GM12874 (cell line): Measurements from ENCODE around the gene HNF1B.

ENCODE experiments used
- TF ChIP-seq, protein P1 (sequence below): IDR thresholded peaks from 2 replicates; pipeline ENCODE4 v1.5.1; 2011; ENCODE audit warnings: low read depth, mild to moderate bottlenecking, control low read depth, low read length, moderate library complexity; ENCODE audit not compliant: insufficient read depth

HNF1B gene

DNA sequence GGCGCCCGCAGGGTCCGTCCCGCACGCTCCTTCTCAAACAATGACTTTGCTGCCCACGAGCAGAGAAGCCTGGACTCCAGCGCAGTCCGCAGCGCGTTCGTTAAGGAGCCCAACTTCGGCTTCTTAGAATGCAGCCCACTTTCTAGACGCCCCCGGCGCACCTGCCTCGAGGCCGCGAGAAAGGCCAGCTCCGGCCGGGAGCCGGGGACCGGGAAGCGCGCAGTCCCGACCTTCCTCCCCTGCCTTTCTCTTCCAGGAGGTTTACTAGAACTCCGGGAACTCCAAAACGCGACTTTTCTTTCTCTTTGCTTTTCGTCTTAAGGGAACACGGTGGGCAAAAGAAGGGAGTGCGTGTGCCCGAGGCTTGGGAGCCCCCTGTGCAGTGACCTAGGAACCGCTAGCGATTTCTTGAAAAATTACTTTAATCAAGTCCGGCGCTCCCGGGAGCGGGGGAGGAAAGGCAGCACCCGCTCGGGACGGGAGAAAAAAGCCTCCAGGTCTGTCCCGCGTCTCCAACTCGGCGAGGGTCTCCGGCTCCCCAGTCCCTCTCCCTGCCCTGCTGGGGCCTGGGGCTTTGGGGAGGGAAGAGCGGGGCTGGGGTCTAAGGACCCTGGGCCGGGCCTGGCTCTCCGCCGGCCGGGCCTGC, 2.6 kb downstream of the HNF1B start:
- TF ChIP-seq, protein P1, sequence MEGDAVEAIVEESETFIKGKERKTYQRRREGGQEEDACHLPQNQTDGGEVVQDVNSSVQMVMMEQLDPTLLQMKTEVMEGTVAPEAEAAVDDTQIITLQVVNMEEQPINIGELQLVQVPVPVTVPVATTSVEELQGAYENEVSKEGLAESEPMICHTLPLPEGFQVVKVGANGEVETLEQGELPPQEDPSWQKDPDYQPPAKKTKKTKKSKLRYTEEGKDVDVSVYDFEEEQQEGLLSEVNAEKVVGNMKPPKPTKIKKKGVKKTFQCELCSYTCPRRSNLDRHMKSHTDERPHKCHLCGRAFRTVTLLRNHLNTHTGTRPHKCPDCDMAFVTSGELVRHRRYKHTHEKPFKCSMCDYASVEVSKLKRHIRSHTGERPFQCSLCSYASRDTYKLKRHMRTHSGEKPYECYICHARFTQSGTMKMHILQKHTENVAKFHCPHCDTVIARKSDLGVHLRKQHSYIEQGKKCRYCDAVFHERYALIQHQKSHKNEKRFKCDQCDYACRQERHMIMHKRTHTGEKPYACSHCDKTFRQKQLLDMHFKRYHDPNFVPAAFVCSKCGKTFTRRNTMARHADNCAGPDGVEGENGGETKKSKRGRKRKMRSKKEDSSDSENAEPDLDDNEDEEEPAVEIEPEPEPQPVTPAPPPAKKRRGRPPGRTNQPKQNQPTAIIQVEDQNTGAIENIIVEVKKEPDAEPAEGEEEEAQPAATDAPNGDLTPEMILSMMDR: no peak

GRCh38 chr17:37741341-37742115, 3.3 kb downstream of the HNF1B start:
- TF ChIP-seq, protein P1: no peak

- TF ChIP-seq, protein P1: no peak
Observed at GRCh38 chr17:37740915-37741314, 3.9 kb downstream of the HNF1B start.

DNA sequence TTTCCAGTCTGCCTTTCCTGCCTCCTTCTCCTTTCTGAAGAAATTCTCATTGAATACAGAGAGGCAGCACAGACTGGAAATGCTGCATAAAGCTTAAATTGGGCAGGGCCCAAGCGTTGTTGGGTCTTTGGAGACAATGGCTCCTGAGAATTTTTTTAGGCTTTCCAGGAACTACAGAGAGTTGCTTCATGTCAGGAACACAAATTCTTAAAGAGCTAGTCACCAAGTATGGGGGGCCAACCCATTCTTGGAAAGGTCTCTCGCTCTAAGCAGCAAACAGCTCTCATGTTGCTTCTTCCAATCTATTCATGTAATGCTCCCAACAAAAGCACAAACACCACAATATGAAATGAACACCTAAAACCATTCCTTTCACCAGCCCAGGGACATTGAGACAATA, 6.9 kb downstream of the HNF1B start:
- TF ChIP-seq, protein P1: no peak

GRCh38 chr17:37737081-37737480, 7.8 kb downstream of the HNF1B start:
- TF ChIP-seq, protein P1: no peak

DNA sequence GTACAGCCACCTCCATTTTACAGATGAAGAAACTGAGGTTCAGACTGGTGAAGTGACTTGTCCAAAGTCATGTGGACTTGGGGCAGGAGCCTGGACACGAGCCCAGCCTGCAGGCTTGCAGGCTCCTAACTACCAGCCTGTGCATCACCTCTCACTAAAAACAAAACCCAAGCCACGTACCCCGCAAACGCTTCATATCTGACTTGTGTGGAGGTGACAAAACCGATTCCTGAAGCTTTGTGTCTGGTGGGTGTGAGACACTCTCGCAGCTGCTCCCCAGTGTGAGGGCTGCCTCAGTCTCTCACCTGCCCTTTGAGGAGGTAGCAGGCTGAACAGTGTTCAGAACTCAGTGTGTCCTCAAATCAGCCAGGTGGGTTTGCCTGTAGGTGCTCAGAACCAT, 8.4 kb downstream of the HNF1B start:
- TF ChIP-seq, protein P1: no peak

GRCh38 chr17:37735165-37735564, 9.7 kb downstream of the HNF1B start:
- TF ChIP-seq, protein P1: no peak
